Activated gamma-delta T cell (primary cell): Measurements from ENCODE around the gene TEX11.
"Not testable (repeated sequence)": the region's sequence is repeated elsewhere in the genome, so short reads cannot be mapped to it uniquely, and the experiment has no call there.

ENCODE experiments used
- DNase-seq: peaks from one replicate; lab custom pipeline; 2025; lab: John Stamatoyannopoulos, UW
- total RNA-seq, 2 donors: gene quantifications; one replicate each; lab custom pipeline; 2026; lab: John Stamatoyannopoulos, UW

Gene TEX11
- 0 to 0.09 reads per million in 2 donors for total RNA-seq

- no peak for DNase-seq
Observed at GRCh38 chrX:70908541-70908940, at the start of gene TEX11. TEX11 (minus strand) TSS chrX:70908711; CDS start chrX:70907789, 922 bp downstream.

DNA sequence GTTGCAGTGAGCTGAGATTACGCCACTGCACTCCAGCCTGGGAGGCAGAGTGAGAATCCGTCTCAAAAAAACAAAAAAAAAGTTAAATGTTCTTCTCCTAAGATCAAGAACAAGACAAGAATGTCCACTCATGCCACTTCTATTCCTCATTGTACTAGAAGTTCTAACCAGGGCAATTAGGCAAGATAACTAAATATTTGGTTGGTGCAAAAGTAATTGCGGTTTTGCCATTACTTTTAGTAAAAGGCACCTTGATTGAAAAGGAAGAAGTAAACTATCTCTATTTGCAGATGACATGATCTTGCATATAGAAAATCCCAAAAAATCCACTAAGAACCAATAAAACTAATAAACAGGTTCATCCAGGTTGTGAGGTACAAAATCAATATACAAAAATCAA, 46.4 kb upstream of the TEX11 start:
- DNase-seq: no peak

GRCh38 chrX:70924294-70924911, 15.9 kb upstream of the TEX11 start:
- DNase-seq: no peak

DNA sequence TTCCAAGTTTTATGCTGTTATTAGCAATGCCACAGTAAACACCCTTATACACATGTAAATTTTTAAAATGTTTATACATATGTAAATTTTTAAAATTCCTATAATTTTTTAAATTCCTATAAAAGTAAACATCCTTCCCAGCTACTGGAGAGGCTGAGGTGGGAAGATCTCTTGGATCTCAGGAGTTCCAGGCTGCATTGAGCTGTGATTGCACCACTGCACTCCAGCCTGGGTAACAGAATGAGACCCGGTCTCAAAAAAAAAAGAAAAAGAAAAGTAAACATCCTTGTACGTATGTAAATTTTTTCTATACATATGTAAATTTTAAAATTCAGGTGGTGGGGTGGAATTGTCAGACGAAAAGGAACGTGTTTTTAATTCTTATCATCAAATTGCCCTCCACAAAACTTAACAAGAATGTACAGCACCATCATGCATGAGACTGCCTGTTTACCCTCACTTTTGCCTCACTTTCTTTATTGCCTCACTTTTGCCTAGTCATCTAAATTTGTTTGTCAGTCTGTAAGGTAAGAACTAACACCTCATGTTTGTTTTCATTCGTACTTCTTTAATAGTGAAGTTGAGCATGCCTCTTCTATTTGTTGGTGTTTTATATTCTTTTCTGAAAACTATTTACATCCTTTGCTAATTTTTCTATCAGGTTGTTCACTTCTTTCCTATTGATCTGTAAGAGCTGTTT, 14.4 kb upstream of the TEX11 start:
- DNase-seq: no peak

- DNase-seq: no peak
Observed at GRCh38 chrX:70921709-70922352, 13.3 kb upstream of the TEX11 start.

- no peak for DNase-seq
Observed at GRCh38 chrX:70916754-70917153, 8.2 kb upstream of the TEX11 start.

GRCh38 chrX:70907900-70908299, 611 bp downstream of the TEX11 start:
- no peak for DNase-seq

- no peak for DNase-seq
Observed at GRCh38 chrX:70901465-70901864, 7.0 kb downstream of the TEX11 start.

DNA sequence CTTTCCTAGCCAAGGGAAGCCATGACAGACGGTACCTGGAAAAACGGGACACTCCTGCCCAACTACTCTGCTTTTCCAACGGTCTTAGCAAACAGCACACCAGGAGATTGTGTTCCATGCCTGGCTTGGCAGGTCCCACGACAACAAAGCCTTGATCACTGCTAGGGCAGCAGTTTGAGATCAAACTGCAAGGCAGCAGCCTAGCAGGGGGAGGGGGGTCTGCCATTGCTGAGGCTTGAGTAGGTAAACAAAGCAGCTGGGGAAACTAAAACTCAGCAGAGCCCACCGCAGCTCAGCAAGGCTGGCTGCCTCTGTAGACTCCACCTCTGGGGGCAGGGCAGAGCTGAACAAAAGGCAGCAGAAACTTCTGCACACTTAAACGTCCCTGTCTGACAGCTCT, 18.1 kb downstream of the TEX11 start:
- DNase-seq: not testable (repeated sequence)

DNA sequence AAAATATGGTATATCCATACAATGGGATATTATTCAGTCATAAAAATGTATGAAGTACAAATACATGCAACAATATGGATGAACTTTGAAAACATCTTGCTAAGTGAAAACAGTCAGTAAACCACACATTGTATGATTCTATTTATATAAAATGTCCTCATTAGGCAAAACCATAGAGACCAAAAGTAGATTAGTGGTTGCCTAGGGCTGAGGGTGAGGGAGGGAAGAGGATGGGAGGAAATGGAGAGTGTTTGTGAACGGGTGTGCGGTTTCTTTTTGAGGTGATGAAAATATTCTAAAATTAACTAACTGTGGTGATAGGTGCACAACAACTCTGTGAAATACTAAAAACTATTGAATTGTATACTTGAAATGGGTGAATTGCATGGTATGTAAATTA, 29.6 kb downstream of the TEX11 start:
- DNase-seq: no peak

DNA sequence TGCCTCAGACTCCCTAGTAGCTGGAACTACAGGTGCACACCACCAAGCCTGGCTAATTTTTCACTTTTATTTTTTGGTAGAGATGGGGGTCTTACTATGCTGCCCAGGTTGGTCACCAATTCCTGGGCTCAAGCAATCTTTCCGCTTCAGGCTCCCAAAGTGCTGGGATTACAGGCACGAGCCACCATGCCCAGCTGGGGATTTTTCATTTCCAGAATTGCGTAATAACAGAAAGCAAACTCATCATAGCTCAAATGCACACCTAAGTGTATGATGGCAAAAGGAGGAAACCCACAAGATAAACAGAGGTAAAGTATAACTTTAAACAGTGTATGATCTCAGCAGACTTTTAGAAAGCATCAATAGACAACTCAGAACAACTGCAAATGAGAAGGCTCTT, 56.2 kb downstream of the TEX11 start:
- DNase-seq: no peak

DNA sequence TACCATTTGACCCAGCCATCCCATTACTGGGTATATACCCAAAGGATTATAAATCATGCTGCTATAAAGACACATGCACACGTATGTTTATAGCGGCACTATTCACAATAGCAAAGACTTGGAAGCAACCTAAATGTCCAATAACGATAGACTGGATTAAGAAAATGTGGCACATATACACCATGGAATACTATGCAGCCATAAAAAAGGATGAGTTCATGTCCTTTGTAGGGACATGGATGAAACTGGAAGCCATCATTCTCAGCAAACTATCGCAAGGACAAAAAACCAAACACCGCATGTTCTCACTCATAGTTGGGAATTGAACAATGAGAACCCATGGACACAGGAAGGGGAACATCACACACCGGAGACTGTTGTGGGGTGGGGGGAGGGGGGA, 64.4 kb downstream of the TEX11 start:
- DNase-seq: not testable (repeated sequence)

- not testable (repeated sequence) for DNase-seq
Observed at GRCh38 chrX:70843620-70844019, 64.9 kb downstream of the TEX11 start.

- DNase-seq: no peak
Observed at GRCh38 chrX:70834589-70834988, 73.9 kb downstream of the TEX11 start.

DNA sequence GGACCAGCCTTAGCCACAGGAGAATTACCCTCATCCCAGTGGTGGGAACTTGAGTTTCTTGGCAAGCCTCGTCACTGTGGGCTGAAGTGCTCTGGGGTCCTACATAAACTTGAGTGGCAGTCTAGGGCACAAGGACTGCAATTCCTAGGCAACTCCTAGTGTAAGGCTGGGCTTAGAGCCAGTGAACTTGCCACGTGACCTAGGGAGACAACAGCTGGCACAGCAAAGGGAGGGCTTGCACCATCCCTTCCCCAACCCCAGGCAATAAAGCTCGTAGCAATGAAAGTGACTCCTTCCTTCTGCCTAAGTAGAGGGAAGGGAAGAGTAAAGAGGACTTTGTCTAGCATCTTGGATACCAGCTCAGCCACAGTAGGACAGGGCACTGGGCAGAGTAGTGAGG, 81.8 kb downstream of the TEX11 start:
- DNase-seq: no peak

GRCh38 chrX:70825366-70825765, 83.1 kb downstream of the TEX11 start:
- no peak for DNase-seq

GRCh38 chrX:70808942-70809940, 99.3 kb downstream of the TEX11 start:
- DNase-seq: no peak

DNA sequence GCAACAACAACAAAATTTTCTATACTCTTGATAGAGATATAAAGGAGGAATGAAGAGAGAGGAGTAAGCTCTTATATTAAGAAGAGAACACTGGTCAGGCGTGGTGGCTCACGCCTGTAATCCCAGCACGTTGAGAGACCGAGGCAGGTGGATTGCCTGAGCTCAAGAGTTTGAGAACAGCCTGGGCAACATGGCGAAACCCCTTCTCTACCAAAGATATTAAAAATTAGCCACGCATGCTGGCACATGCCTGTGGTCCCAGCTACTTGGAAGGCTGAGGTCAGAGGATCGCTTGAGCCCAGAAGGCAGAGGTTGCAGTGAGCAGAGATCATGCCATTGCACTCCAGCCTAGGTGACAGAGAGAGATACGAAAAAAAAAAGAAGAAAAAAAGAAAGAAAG, 102.4 kb downstream of the TEX11 start:
- DNase-seq: no peak

- not testable (repeated sequence) for DNase-seq
Observed at GRCh38 chrX:70796742-70797141, 111.8 kb downstream of the TEX11 start.

DNA sequence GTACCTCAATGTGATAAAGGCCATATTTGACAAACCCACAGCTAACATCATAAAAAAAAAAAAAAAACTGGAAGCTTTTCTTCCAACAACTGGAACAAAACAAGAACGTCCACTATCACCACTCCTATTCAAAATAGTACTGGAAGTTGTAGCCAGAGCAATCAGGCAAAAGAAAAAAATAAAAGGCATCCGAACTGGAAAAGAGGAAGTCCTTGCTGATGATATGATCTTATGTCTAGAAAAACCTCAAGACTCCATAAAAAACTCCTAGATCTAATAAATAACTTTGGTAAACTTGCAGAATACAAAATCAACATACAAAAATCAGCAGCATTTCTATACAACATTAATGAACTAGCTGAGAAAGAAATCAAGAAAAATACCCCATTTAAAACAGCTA, 134.3 kb downstream of the TEX11 start:
- DNase-seq: no peak

- DNase-seq: no peak
Observed at GRCh38 chrX:70769659-70770227, 138.8 kb downstream of the TEX11 start.

DNA sequence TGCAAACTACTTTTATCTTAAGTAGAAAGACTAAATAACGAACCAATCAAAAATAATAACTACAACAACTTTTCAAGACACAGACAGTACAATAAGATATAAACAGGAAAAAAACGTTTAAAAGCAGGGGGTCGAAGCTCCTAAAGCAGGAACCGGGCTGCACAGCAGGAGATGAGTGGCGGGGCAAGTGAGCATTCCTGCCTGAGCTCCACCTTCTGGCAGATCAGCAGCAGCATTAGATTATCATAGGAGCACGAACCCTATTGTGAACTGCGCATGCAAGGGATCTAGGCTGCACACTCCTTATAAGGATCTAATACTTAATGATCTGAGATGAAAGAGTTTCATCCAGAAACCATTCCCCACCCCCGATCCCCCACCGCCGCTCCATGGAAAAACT, 146.2 kb downstream of the TEX11 start:
- DNase-seq: no peak
